Neuron (in vitro differentiated cells): ENCODE measurements around the gene RNLS.

ENCODE experiments used
- H2AFZ ChIP-seq: one replicate; pipeline ENCODE4 v1.6.1; 2013; ENCODE audit warnings: low read depth, mild to moderate bottlenecking, inconsistent platforms, low read length, moderate library complexity
- H3K27me3 ChIP-seq: one replicate; pipeline ENCODE4 v1.6.1; 2013; ENCODE audit warnings: low read length; ENCODE audit not compliant: insufficient read depth
- H3K36me3 ChIP-seq: one replicate; pipeline ENCODE4 v1.6.1; 2013; ENCODE audit warnings: low read length; ENCODE audit not compliant: insufficient read depth
- H3K4me1 ChIP-seq: one replicate; pipeline ENCODE4 v1.6.1; 2013; ENCODE audit warnings: low read length; ENCODE audit not compliant: insufficient read depth
- H3K4me3 ChIP-seq: 2 replicates; pipeline ENCODE4 v1.5.1; 2013; ENCODE audit warnings: mild to moderate bottlenecking, low read length, moderate library complexity
- H3K9me3 ChIP-seq: one replicate; pipeline ENCODE4 v1.6.1; 2013; ENCODE audit warnings: low read length

The RNLS gene

GRCh38 chr10:88586462-88586861 lies 3.3 kb upstream of the RNLS start, which contains the start of gene LIPJ:
LIPJ (plus strand) TSS chr10:88586762; CDS start chr10:88590688, 3,926 bp downstream.
- no peaks in the 10 kb centered on the region for H3K9me3 ChIP-seq
- H3K27me3 ChIP-seq: no peaks in the 10 kb centered on the region
- no peak within 1 kb of the TSS for H2AFZ ChIP-seq
- no peak within 1 kb of the TSS for H3K4me3 ChIP-seq
- H3K4me1 ChIP-seq: no peaks in the 10 kb centered on the region
- H3K36me3 ChIP-seq: no peaks in the 10 kb centered on the region

- Histone ChIP-seq H3K4me1 (no peaks in the 10 kb centered on the region), H3K9me3 (no peaks in the 10 kb centered on the region), H3K4me3 (no peak overlapping the region), H3K27me3 (no peaks in the 10 kb centered on the region), H3K36me3 (no peaks in the 10 kb centered on the region), H2AFZ (no peak overlapping the region)
Observed at GRCh38 chr10:88583584-88583957, 453 bp upstream of the RNLS start.

- H3K4me3 ChIP-seq: no peak overlapping the region
- H3K4me1 ChIP-seq: no peaks in the 10 kb centered on the region
- no peak overlapping the region for H2AFZ ChIP-seq
- H3K9me3 ChIP-seq: no peaks in the 10 kb centered on the region
- H3K27me3 ChIP-seq: no peaks in the 10 kb centered on the region
- H3K36me3 ChIP-seq: no peaks in the 10 kb centered on the region
Observed at GRCh38 chr10:88582411-88582805, 710 bp downstream of the RNLS start.

- H3K27me3 ChIP-seq: no peaks in the 10 kb centered on the region
- H2AFZ ChIP-seq: no peak overlapping the region
- H3K4me1 ChIP-seq: no peaks in the 10 kb centered on the region
- H3K9me3 ChIP-seq: no peaks in the 10 kb centered on the region
- H3K4me3 ChIP-seq: no peak overlapping the region
- H3K36me3 ChIP-seq: no peaks in the 10 kb centered on the region
Observed at GRCh38 chr10:88565072-88565471, 18.0 kb downstream of the RNLS start.

GRCh38 chr10:88562152-88562551 lies 21.0 kb downstream of the RNLS start:
- Histone ChIP-seq H3K4me3 (no peak overlapping the region), H3K9me3 (no peaks in the 10 kb centered on the region), H3K27me3 (no peaks in the 10 kb centered on the region), H2AFZ (no peak overlapping the region), H3K36me3 (no peaks in the 10 kb centered on the region), H3K4me1 (no peaks in the 10 kb centered on the region)

GRCh38 chr10:88557658-88558057 lies 25.5 kb downstream of the RNLS start:
- no peaks in the 10 kb centered on the region for H3K9me3 ChIP-seq
- no peak overlapping the region for H2AFZ ChIP-seq
- no peaks in the 10 kb centered on the region for H3K36me3 ChIP-seq
- H3K27me3 ChIP-seq: no peaks in the 10 kb centered on the region
- H3K4me1 ChIP-seq: no peaks in the 10 kb centered on the region
- H3K4me3 ChIP-seq: no peak overlapping the region

- no peaks in the 10 kb centered on the region for H3K27me3 ChIP-seq
- H3K4me3 ChIP-seq: no peak overlapping the region
- no peak overlapping the region for H2AFZ ChIP-seq
- no peaks in the 10 kb centered on the region for H3K36me3 ChIP-seq
- no peaks in the 10 kb centered on the region for H3K4me1 ChIP-seq
- no peaks in the 10 kb centered on the region for H3K9me3 ChIP-seq
Observed at GRCh38 chr10:88557256-88557655, 25.9 kb downstream of the RNLS start.

- Histone ChIP-seq H3K36me3 (no peaks in the 10 kb centered on the region), H3K4me1 (no peaks in the 10 kb centered on the region), H3K9me3 (no peaks in the 10 kb centered on the region), H3K27me3 (no peaks in the 10 kb centered on the region), H3K4me3 (no peak overlapping the region), H2AFZ (no peak overlapping the region)
Observed at GRCh38 chr10:88555190-88555908, 27.8 kb downstream of the RNLS start.

GRCh38 chr10:88553116-88553752 lies 29.9 kb downstream of the RNLS start:
- Histone ChIP-seq H3K36me3 (no peaks in the 10 kb centered on the region), H3K4me3 (no peak overlapping the region), H3K27me3 (no peaks in the 10 kb centered on the region), H3K4me1 (no peaks in the 10 kb centered on the region), H2AFZ (no peak overlapping the region), H3K9me3 (no peaks in the 10 kb centered on the region)

- H3K4me1 ChIP-seq: no peaks in the 10 kb centered on the region
- H3K27me3 ChIP-seq: no peaks in the 10 kb centered on the region
- no peaks in the 10 kb centered on the region for H3K9me3 ChIP-seq
- H2AFZ ChIP-seq: no peak overlapping the region
- H3K4me3 ChIP-seq: no peak overlapping the region
- no peaks in the 10 kb centered on the region for H3K36me3 ChIP-seq
Observed at GRCh38 chr10:88551246-88551645, 31.9 kb downstream of the RNLS start.

- Histone ChIP-seq H3K4me1 (no peaks in the 10 kb centered on the region), H3K4me3 (no peak overlapping the region), H2AFZ (no peak overlapping the region), H3K9me3 (no peaks in the 10 kb centered on the region), H3K27me3 (no peaks in the 10 kb centered on the region), H3K36me3 (no peaks in the 10 kb centered on the region)
Observed at GRCh38 chr10:88546497-88546896, 36.6 kb downstream of the RNLS start.

GRCh38 chr10:88545359-88545758 lies 37.8 kb downstream of the RNLS start:
- H3K4me1 ChIP-seq: no peaks in the 10 kb centered on the region
- no peaks in the 10 kb centered on the region for H3K27me3 ChIP-seq
- no peaks in the 10 kb centered on the region for H3K36me3 ChIP-seq
- H3K4me3 ChIP-seq: no peak overlapping the region
- H3K9me3 ChIP-seq: no peaks in the 10 kb centered on the region
- H2AFZ ChIP-seq: no peak overlapping the region

GRCh38 chr10:88544140-88544870 lies 38.8 kb downstream of the RNLS start:
- H3K4me3 ChIP-seq: no peak overlapping the region
- no peaks in the 10 kb centered on the region for H3K36me3 ChIP-seq
- no peaks in the 10 kb centered on the region for H3K27me3 ChIP-seq
- no peaks in the 10 kb centered on the region for H3K9me3 ChIP-seq
- no peaks in the 10 kb centered on the region for H3K4me1 ChIP-seq
- H2AFZ ChIP-seq: no peak overlapping the region
